Smooth muscle cell of the coronary artery (primary cell): ENCODE measurements around the gene FAM185A. TPM values are rescaled to one million over a fixed set of nuclear protein-coding genes. Genes with fewer than 3 reads are reported as not detected.

Experiments used
- total RNA-seq: library from RNA; depleted of rRNA; stranded (reverse); fragments of >200 nt; gene quantifications from 2 replicates; pipeline ENCODE4 v1.2.3, GENCODE V29; 2014; ENCODE audit warnings: low replicate concordance

The FAM185A gene
- total RNA-seq = 7.3 and 8.8 TPM in 2 replicates

DNA sequence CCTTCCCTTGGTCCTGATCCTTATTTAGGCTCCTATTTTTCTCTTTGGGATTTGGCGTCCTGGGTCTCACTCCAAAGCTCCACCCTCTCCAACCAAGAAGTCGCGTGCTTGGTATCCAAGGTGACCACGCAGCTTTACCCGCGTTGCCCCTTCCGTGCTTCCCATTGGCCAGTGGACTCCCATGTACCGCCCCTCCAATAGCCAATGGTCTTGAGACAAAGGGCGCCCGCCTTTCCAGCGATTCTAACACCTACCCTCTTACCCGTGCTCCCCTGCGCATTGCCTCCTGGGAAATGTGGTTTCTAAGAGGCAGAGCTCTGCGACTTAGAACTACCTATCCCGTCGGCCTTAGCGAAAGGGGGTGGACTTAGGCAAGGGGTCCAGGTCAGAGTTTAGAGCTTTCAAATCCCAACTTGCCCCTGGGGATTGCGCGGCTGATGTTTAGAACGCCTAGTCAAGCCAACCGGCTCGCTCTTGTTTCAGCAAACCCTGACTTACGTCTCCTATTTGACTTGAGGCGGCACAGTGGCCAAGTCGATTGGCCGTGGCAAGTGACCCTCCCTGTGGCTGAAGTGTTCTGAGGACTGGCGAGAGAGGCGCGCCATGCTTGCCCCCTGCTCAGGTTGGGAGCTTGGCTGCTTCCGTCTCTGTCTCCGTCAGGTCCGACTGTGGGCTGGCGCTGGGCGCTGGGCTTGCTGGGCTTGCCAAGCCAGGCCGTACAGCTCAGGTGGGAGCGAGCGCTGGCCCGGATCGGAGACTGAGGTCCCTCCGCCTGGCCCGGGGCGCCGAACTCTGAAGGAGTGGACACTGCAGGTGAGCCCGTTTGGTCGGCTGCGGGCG, at the start of gene FAM185A:
FAM185A (plus strand) TSS at position 395 of the 840 bp plus-strand sequence; CDS start at position 604, 209 bp downstream.

Other genes with a start within 250 kb of the FAM185A start
- gene RASA4B, start 231.2 kb upstream of the FAM185A start, total RNA-seq = 2.0 and 5.7 TPM in 2 replicates
- gene UPK3BL2, start 205.3 kb upstream of the FAM185A start, total RNA-seq = 1.3 and 2.2 TPM in 2 replicates
- 0.12 TPM in 1 of 2 replicates, not detected in the other for gene SPDYE2, start 197.8 kb upstream of the FAM185A start, total RNA-seq
- gene POLR2J3, start 176.4 kb upstream of the FAM185A start, total RNA-seq = 18.1 and 20.4 TPM in 2 replicates
- gene RASA4, start 132.2 kb upstream of the FAM185A start, total RNA-seq = 5.5 and 29.2 TPM in 2 replicates
- gene UPK3BL1, start 106.2 kb upstream of the FAM185A start, total RNA-seq = 5.4 and 6.2 TPM in 2 replicates
- 0.12 TPM in 1 of 2 replicates, not detected in the other for gene SPDYE2B, start 98.7 kb upstream of the FAM185A start, total RNA-seq
- 1.9 and 2.0 TPM in 2 replicates for gene POLR2J2, start 77.3 kb upstream of the FAM185A start, total RNA-seq
- 39.7 and 84.9 TPM in 2 replicates for gene LRRC17, start 164.0 kb downstream of the FAM185A start, total RNA-seq